Astrocyte of the cerebellum (primary cell): ENCODE results near the gene OR6V1.

Source experiments
- DNase-seq: peaks from one replicate; pipeline ENCODE4 v3.0.0-alpha.2; 2011; ENCODE audit warnings: low read depth
- H3K4me3 ChIP-seq: 2 replicates; pipeline ENCODE4 v1.5.1; 2011; ENCODE audit warnings: mild to moderate bottlenecking, low read depth, low read length, moderate library complexity
- in situ Hi-C: cut with HindIII; loops from 2 replicates; pipeline ENCODE4 v1.10.0; 2017; ENCODE audit warnings: low sequenced_read_pairs
- TF ChIP-seq, protein P1 (sequence below): IDR thresholded peaks from 2 replicates; pipeline ENCODE4 v1.5.1; 2012; ENCODE audit warnings: low read length, low read depth, moderate library complexity, mild to moderate bottlenecking; ENCODE audit errors: missing control alignments

OR6V1 gene

DNA sequence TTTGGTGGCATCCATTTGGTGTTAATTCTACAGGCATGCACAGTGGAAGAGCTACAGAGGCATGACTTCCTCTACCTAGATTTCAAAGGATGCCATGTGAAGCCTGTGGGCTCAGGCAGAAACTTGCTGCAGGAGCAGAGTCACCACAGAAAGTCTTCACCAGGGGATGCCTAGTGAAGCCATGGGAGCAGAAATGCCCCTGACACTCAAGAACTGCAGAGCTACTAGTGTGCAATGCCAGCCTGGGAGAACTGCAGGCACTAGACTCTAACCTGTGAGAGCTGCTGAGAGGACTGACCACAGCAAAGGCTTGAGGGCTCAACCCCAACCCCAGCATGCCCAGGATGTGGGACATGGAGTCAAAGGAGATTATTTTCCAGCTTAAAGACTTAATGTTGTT lies 29.1 kb upstream of the OR6V1 start:
- TF ChIP-seq, protein P1, sequence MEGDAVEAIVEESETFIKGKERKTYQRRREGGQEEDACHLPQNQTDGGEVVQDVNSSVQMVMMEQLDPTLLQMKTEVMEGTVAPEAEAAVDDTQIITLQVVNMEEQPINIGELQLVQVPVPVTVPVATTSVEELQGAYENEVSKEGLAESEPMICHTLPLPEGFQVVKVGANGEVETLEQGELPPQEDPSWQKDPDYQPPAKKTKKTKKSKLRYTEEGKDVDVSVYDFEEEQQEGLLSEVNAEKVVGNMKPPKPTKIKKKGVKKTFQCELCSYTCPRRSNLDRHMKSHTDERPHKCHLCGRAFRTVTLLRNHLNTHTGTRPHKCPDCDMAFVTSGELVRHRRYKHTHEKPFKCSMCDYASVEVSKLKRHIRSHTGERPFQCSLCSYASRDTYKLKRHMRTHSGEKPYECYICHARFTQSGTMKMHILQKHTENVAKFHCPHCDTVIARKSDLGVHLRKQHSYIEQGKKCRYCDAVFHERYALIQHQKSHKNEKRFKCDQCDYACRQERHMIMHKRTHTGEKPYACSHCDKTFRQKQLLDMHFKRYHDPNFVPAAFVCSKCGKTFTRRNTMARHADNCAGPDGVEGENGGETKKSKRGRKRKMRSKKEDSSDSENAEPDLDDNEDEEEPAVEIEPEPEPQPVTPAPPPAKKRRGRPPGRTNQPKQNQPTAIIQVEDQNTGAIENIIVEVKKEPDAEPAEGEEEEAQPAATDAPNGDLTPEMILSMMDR, result no peak
- in situ Hi-C loops, result no loop called here
- no peak for DNase-seq
- no peak overlapping the region for H3K4me3 ChIP-seq

- TF ChIP-seq, protein P1, result no peak
- no peak overlapping the region for H3K4me3 ChIP-seq
- DNase-seq, result no peak
- in situ Hi-C loops, result no loop called here
Observed at GRCh38 chr7:143025371-143025770, 26.8 kb upstream of the OR6V1 start.

DNA sequence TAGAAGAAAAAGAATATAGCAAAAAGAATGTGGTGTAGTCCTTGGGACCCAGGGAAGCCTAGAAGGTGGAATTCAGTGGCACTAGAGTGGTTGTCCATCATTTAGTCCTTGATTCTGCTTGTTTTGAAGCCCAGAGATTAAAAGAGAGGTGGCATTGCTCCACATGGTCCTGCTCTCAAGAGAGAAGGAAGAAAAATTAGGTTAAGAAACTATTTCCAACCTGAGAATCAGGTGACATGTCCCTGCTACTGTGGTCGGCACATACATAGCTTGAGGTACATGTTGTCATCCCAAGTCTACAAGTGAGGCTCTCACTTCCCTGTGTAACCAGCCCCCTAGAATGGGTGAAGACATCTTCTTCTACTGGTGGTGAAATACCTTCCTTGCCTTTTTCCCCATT lies 25.1 kb upstream of the OR6V1 start, which contains the start of gene OR9A2:
TSS of gene OR9A2 (minus strand) at position 101 of the 400 bp plus-strand sequence. CDS start at position 101, 0 bp downstream.
- no peak for DNase-seq
- no peak within 1 kb of the TSS for H3K4me3 ChIP-seq
- in situ Hi-C loops, result no loop called here
- TF ChIP-seq, protein P1, result no peak

- TF ChIP-seq, protein P1, result no peak
- in situ Hi-C loops, result no loop called here
- DNase-seq, result no peak
- H3K4me3 ChIP-seq, result no peak overlapping the region
Observed at GRCh38 chr7:143027683-143028082, 24.5 kb upstream of the OR6V1 start.

- no peak for DNase-seq
- no peak overlapping the region for H3K4me3 ChIP-seq
- TF ChIP-seq, protein P1, result no peak
- in situ Hi-C loops, result no loop called here
Observed at GRCh38 chr7:143038635-143039034, 13.5 kb upstream of the OR6V1 start.

DNA sequence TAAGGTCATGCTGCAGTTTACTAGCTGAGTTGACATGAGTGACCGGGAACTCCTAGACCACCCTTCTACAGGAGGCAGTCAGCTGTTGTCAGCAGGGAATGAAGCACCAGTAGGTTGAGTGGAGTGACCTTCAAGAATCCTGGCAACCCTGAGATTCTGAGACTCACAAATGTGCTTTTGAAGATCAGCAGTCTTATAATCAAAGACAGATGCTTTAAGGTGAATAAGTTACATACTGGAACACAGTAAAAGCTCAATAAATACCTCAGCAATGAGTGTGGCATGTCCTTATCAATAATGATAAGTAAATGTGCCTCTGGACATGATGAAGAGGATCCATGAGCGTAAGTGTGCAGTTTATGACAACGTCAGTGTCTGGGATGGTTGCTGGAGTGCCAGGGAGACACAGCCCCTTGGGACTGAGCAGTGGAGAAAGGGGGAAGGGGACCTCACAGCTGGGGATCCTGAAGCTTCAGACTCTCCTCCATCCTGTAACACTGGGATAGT lies 11.9 kb upstream of the OR6V1 start:
- no peak overlapping the region for H3K4me3 ChIP-seq
- TF ChIP-seq, protein P1, result no peak
- in situ Hi-C loops, result no loop called here

More for the DNA sequence above, 11.9 kb upstream of the OR6V1 start:
- DNase-seq, result no peak
